COLO668 (cell line): ENCODE results near the gene TBC1D10B.
"Not testable (repeated sequence)": the region's sequence is repeated elsewhere in the genome, so short reads cannot be mapped to it uniquely, and the experiment has no call there.

Experiments used
- DNase-seq: peaks from one replicate; lab custom pipeline; 2025; ENCODE audit not compliant: unreplicated experiment; lab: John Stamatoyannopoulos, UW

The TBC1D10B gene

DNA sequence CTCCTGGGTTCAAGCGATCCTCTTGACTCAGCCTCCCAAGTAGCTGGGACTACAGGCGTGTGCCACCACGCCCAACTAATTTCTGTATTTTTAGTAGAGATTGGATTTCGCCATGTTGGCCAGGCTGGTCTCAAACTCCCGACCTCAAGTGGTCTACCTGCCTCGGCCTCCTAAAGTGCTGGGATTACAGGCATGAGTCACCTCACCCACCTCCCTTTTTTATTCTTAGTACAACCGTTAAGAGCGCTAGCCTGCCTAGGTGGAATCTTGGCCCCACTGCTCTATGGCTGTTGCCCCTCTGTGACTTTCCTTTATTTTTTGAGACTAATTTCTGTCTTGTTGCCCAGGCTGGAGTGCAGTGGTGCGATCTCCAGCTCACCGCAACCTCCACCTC is 32.3 kb downstream of the TBC1D10B start:
- not testable (repeated sequence) for DNase-seq

DNA sequence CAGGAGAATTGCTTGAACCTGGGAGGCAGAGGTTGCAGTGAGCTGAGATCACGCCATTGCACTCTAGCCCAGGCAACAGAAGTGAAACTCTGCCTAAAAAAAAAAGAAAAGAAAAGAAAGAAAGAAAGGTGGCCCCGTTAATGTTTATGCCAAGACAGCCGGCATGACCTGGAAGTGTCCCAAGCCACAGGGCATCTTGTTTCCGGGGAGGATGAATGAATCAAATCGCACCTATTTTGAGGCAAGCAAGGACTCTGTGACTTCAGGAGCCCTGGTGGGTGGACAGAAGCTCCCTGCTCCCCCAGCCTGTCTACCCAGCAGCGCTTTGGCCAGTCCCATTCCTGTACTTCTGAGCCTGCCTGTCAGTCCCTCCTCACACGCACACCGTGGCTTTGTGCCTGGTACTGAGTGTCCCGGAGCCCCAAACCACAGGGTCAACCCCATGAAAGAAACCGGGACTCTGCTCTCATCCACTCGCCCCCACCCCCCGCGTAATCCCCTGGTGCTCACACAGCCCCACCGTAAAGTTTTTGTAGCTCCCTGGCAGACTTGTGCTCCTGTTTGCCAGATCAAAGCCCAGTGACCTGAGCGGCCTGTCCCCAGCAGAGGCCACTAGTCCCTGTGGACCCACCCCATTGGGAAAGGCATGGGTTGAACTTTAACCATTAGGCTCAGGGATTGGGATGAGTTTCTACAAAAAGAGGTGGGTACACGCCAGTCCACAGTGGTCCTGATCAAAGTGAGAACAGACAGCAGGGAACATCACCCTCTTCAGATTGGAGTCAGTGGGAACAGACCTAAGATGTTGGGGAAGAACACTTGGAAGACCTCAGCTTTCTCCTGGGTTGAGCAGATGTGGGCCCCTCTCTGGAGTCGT is 34.5 kb downstream of the TBC1D10B start:
- DNase-seq: no peak

DNA sequence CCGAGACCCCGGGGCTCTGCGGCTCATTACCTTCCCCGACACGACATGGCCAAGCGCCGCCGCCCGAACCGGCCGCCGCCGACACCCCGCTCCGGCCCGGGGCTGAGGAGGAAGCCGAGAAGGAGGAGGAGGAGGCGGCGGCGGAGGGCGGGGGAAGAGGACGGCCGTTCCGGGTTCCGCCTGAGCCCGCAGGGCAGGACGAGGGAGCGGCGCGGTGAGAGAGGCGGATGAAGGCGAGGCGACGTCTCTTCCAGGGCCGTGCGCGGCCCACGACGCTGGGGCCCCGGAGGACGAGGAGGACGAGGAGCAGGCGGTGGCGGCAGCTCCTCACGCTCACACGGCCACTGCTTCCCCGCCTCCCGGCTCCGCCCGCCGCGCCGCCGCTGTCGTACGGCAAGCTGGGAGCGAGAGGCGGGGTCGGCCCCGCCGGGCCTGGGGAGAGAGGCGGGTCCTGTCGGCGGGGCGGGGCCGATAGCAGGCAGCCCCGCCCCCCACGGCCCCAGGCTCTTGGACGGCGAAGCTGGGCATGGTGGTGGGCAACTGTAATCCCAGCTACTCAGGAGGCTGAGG is 35.2 kb downstream of the TBC1D10B start:
- DNase-seq: peak; percentile 85

DNA sequence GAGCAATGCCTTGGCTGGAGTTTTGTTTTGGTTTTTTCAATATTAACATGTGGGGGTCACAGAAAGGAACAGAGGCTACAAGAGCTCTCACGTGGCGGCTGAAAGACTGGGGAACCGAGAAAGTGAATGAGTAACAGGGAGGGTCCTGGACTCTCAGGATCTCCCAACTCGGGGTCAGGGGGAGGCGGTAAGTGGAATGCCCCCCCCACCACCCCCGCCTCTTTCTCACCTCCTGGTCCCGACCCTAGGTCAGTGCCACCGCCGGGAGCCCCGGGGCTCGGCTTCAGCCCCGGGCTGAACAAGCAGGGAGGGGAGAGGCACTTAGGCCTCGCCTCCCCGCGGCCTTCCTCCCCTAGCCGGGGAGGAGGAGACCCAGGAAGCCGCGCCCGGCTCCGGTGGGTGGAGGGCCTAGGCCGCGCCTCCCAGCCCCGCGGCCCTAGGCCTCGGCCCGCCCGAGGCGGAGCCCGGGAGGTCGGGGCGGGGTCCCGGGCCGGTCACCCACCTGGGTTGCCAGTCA is 35.8 kb downstream of the TBC1D10B start:
- peak; percentile 88 for DNase-seq

DNA sequence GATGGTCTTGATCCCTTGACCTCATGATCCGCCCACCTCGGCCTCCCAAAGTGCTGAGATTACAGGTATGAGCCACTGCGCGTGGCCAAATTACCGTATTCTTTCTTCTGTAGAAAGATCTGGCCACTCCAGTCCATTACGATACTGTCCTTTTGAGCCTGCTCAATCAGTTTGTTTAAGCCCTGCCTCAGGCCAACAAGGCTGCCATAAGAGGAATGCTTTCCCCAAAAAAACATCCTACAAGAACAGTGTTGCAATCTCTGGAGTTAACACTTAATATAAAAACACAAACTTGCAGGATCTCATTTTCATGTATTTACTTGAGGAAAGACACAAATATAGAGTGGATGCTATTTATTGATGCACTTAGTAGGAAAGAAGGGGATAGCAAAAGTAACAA is 46.1 kb downstream of the TBC1D10B start:
- DNase-seq: not testable (repeated sequence)

DNA sequence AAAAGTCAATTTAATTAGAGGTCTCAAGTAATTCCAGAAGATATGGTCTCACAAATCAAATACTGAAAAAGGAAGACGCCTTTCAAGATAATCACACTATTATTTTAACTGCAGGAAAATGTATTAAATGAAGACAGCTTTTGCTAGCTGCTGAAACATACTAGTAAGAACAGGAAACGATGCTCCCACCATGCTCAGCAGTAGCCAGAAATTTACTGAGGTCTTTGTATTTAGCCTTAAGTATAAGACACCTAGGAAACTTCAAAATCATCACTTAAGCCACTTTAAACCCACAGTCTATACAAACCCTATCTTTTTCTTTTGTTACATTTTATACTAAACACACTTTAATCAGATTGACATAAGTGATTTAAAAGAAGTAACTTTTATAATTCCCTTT is 51.6 kb downstream of the TBC1D10B start:
- not testable (repeated sequence) for DNase-seq

DNA sequence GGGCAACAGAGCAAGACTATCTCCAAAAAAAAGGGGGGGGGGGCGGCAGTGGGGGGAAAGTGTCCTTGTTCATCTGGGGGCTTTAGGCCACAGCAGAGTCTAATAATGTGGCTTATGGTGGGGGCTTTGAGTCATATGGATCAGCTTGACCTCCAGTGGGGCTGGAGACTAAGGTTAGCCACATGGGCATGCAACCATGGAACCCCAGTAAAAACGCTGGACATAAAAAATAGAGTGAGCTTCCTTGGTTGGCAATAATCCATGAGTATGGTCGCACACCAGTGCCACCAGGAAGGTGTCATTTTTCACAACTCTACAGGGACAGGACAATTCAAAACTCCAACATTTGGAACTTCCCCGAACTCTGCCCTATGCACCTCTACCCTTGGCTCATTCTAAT is 59.4 kb downstream of the TBC1D10B start:
- not testable (repeated sequence) for DNase-seq

DNA sequence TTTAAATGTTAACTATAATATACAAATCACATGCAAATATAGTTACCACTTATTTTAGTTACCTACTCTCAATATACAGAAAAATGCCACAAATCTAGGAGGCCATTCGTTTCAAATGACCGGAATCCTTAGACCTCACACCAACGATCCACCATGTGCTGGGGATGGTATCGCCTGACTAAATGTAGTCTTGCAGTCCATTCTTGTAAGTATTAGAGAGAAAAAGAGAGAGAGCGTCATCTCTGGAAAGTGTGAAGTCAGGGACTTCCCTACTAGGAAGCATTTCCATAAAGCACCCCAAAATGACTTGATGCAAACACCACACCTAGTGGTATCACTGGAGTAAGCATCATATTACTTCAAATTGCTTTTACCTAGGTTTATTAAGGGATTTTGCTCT is 61.0 kb downstream of the TBC1D10B start:
- DNase-seq: not testable (repeated sequence)
